K562 (cell line): ENCODE data around the gene FSTL4.

Experiments
- ATF6 ChIP-seq: sonication (generic); formaldehyde crosslinking; IDR thresholded peaks from 2 replicates; pipeline ENCODE4 v1.4.0; 2020; ENCODE audit warnings: mild to moderate bottlenecking, missing genetic modification reagents
- ETV6 ChIP-seq, 3 experiments: fragments of 150-350 bp in 1 of 3; sonication (generic) in 1 of 3; formaldehyde crosslinking in 1 of 3; IDR thresholded peaks; 2 replicates each; pipeline versions ENCODE4 v1.6.1 to v1.8.0; 2014 to 2022; ENCODE audit warnings: borderline replicate concordance in 2 of 3, low read depth in 2 of 3, antibody characterized with exemption in 1 of 3, low read length in 1 of 3, mild to moderate bottlenecking in 1 of 3, missing genetic modification reagents in 1 of 3
- EZH2 ChIP-seq: IDR thresholded peaks from 2 replicates; pipeline ENCODE4 v1.6.1; 2012; ENCODE audit warnings: low read depth, mild to moderate bottlenecking, inconsistent platforms, low read length, borderline replicate concordance
- SPI1 ChIP-seq: IDR thresholded peaks from 2 replicates; pipeline ENCODE4 v1.6.1; 2011; ENCODE audit warnings: low read depth, low read length, control low read depth, borderline replicate concordance
- ZBTB8A ChIP-seq: fragments of 450-650 bp; IDR thresholded peaks from 2 replicates; pipeline ENCODE4 v1.6.1; 2018; ENCODE audit warnings: mild to moderate bottlenecking, moderate library complexity; ENCODE audit not compliant: partially characterized antibody

DNA sequence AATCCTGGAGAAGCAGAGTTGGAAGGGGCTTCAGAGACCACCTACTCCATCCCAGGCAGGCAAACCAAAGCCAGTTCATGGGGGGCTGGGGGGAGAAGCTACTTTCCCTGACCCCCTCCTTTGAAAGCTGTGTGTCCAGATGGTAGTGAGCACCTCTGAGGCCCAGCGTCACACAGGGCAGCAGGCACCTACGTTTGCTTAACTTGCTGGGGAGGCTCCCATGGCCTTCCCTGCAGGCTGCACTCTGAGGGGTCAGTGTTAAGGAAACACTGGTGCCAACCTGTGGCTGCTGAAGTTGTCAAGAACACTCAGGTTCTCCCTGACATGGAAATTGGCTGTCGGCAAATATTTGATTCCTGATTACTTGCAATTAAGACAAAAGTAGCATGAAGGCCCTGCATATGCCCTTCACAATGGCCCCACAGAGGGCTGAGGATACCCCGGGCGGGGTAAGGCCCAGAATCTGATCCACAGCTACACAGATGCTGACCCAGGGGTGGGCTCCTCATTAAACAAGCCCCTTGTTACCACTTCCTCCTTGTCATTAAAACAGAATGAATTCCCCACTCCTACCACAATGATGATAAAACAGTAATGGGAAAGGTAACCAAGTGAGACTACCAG, 208.5 kb downstream of the FSTL4 start:
- no peak for TF ChIP-seq ZBTB8A
- TF ChIP-seq SPI1 = no peak
- no peak for TF ChIP-seq ETV6 (IDR thresholded peaks at IDR 0.05; ENCODE audit: borderline replicate concordance in 1 of 2, low read depth in 2 of 2, low read length in 1 of 2)
- no peak for TF ChIP-seq ETV6 (CRISPR knock-in tag; IDR thresholded peaks at IDR 0.05; ENCODE audit: borderline replicate concordance)
- no peak for TF ChIP-seq EZH2
- TF ChIP-seq ATF6 = no peak
